Measurements from ENCODE around the gene CPEB3.
"Not testable (repeated sequence)": the region's sequence is repeated elsewhere in the genome, so short reads cannot be mapped to it uniquely, and the experiment has no call there.

Gene CPEB3

GRCh38 chr10:92208157-92208720, 82.6 kb downstream of the CPEB3 start:
- DNase-seq = no peak

- no peak for DNase-seq
These were observed 83.8 kb downstream of the CPEB3 start for GRCh38 chr10:92207061-92207460.

- DNase-seq = peak; percentile 72
These were observed 86.8 kb downstream of the CPEB3 start for GRCh38 chr10:92203919-92204623.

- no peak for DNase-seq
These were observed 88.3 kb downstream of the CPEB3 start for GRCh38 chr10:92202536-92202935.

- no peak for DNase-seq
These were observed 90.3 kb downstream of the CPEB3 start for GRCh38 chr10:92200564-92200963.

GRCh38 chr10:92187101-92187500, 103.8 kb downstream of the CPEB3 start:
- DNase-seq = no peak

GRCh38 chr10:92184977-92185376, 105.9 kb downstream of the CPEB3 start:
- peak; percentile 14 for DNase-seq

GRCh38 chr10:92183199-92183598, 107.7 kb downstream of the CPEB3 start:
- DNase-seq = no peak

- DNase-seq = no peak
These were observed 109.3 kb downstream of the CPEB3 start for GRCh38 chr10:92181575-92181974.

- DNase-seq = no peak
These were observed 110.5 kb downstream of the CPEB3 start for GRCh38 chr10:92180399-92180798.

- no peak for DNase-seq
These were observed 113.3 kb downstream of the CPEB3 start for GRCh38 chr10:92177546-92177945.

GRCh38 chr10:92175164-92175563, 115.7 kb downstream of the CPEB3 start:
- no peak for DNase-seq

- DNase-seq = no peak
These were observed 116.9 kb downstream of the CPEB3 start for GRCh38 chr10:92173996-92174395.

GRCh38 chr10:92164036-92164696, 126.7 kb downstream of the CPEB3 start:
- no peak for DNase-seq

- no peak for DNase-seq
These were observed 128.3 kb downstream of the CPEB3 start for GRCh38 chr10:92162541-92162940.

GRCh38 chr10:92156874-92157773, 133.8 kb downstream of the CPEB3 start:
- no peak for DNase-seq

GRCh38 chr10:92150823-92151222, 140.1 kb downstream of the CPEB3 start:
- no peak for DNase-seq

GRCh38 chr10:92149261-92149660, 141.6 kb downstream of the CPEB3 start:
- DNase-seq = no peak

GRCh38 chr10:92146781-92147180, 144.1 kb downstream of the CPEB3 start:
- DNase-seq = no peak

- DNase-seq = no peak
These were observed 144.8 kb downstream of the CPEB3 start for GRCh38 chr10:92146107-92146506.

GRCh38 chr10:92142949-92143348, 147.9 kb downstream of the CPEB3 start:
- no peak for DNase-seq

GRCh38 chr10:92142512-92142911, 148.4 kb downstream of the CPEB3 start:
- DNase-seq = no peak

GRCh38 chr10:92141147-92141546, 149.7 kb downstream of the CPEB3 start:
- not testable (repeated sequence) for DNase-seq

Data from SHP77 treated with DMSO at 0.1 percent for 48 hours (cell line).